A204.1 (cell line): Measurements from ENCODE around the gene PADI2.

Experiments used
- FAIRE-seq: peaks from 2 replicates; lab custom pipeline; 2012; peaks lifted over from hg19 to GRCh38; lab: Jason Lieb, UNC

The PADI2 gene

DNA sequence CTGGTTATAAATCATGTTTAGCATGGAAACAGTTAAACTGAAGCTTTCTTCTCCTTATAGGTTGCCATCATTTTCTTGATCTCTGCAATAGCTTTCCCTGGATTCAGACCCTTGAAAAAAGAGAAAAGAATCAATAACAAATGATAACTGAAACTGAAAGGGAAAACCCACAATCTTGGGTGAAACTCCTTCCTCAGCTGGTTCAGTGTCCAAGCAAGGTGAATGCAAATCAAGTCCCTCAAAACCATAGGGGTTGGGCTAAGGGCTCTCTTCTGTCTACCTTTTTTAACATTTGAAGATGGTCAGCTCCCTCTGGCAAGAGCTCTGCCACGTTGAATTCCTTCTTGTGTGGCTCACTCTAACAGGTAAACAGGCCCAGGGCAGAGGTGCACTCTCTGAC lies 100.4 kb downstream of the PADI2 start:
- FAIRE-seq = no peak

DNA sequence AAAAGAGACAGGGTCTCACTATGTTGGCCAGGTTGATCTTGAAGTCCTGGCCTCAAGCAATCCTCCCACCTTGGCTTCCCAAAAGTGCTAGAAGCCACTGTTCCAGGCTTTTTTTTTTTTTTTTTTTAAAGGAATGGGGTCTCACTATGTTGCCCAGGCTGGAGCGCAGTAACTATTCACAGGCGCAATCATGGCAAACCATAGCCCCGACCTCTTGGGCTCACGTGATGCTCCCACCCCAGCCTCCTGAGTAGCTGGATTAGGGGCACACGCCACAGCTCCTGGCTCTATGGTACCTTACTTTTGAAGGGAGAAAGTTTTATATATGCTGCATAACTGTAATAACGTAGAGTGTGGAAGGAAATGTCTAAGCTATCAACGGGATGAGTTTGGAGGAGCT lies 101.8 kb downstream of the PADI2 start:
- no peak for FAIRE-seq
